ENCODE measurements around the gene COX8C.

DNA sequence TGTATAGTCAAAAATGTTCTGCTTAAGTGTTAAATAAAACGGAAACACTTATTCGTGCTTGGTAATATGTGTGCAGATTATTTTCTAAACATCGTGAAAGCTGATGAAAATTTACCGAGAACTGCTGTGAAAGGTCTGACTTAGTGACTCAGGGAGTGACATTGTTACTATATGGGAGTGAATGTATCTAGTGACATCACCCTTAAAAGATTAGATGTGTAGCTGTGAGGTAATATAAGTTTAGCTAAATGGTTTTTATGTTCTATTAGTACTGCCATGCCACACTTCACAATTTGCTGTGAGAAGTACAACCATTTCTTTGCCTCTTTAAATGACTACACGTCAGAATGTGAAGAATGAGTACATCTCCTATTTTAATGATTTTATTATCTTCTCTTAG, 1.3 kb downstream of the COX8C start:
- TF ChIP-seq POLR2A (IDR thresholded peaks at IDR 0.05; ENCODE audit: low read length) (no peak), GATA1 (IDR thresholded peaks at IDR 0.05; ENCODE audit: low read depth, low read length) (no peak)
